SW 1271 (cell line): ENCODE results near the gene E2F8.

Source experiments
- DNase-seq, 2 experiments: peaks; one replicate each; lab custom pipeline; 2025; lab: John Stamatoyannopoulos, UW

The E2F8 gene

DNA sequence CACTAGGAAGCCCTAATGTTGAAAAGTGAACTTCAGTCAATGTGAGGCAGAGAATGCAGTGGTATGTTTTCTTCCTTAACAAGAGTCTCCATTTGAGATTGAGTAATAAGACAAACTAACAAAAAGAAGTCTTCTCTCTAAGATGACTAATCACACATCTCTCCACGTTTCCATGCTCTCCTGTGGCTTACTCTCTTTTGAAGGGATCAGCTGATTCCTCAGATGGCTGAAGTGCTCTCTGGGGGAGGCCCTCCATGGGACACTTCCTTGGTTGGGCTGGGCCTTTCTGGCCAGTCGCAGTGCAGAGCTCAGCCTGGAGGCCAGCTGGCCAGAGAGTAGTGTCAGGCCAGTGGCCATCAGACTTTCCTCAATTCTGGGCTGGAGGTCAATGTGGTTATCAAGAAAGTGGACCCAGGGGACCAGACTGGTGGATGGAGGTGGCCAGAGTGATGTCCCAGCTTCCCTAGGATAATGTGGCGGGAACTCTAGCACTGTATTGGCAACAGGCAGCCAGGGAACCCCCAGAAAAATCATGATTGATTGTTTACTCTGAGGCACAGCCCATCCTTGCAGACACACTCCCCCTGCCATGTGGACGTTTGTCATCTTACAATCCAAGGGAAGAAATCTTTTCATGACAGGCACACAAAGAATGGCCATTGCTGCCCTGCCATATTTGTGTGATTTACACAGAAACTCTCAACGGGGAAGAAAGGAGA lies 53.5 kb downstream of the E2F8 start:
- no peak for DNase-seq

DNA sequence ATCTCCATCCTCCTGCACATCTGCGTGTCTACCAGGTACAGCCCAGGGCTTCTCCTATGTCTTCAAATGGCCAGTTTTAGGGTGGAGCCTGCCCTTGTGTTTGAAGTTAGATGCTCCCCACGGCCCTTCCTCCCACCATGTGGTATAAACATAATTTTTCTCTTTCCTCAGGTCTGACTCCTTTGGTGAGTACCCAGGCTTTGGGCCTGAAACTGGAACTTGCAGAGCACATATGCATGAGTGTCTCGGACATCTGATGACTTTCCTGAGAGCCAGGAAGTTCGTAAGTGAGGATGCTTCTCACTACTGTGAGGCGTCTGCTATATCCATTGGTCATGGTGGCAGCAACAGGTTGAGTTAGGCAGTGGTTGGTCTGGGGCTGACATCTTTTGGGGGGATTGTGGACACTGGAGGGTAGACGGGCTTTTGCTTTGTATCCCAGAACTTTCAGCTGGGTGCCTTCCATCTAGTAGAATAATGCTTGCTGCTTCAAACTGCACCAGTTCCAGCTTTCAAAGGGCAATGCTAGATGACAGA lies 55.2 kb downstream of the E2F8 start:
- DNase-seq, result no peak

DNA sequence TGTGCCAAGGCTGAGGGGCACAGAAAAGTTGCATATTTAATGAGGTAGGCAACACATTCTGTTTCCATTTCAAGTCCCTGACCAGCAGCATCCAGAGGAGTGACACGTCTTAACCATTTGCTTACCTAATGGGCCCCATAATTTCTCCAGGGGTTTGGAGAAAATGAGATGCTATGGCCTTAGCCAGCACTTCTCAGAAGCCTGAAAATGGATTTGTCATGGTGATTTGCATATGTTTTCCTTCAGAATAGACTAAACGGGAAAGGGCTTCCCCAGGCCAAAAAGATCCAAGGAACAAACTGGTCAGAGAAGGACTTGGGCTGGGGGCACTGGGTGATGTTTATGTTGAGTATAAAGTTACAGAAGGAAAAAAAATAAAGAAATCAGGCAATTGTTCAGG lies 55.7 kb downstream of the E2F8 start:
- no peak for DNase-seq

DNA sequence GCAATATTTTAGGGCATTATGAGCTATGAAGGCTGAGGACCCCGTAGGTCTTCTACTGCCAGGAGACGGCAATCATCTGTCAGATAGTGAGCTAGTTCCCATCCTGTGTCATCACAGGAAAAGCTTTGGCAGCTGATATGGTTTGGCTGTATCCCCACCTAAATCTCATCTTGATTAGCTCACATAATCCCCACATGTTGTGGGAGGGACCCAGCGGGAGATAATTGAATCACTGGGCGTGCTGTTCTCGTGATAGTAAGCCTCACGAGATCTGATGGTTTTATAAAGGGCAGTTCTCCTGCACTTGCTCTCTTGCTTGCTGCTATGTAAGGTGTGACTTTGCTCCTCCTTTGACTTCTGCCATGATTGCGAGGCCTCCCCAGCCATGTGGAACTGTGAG lies 57.1 kb downstream of the E2F8 start:
- no peak for DNase-seq

DNA sequence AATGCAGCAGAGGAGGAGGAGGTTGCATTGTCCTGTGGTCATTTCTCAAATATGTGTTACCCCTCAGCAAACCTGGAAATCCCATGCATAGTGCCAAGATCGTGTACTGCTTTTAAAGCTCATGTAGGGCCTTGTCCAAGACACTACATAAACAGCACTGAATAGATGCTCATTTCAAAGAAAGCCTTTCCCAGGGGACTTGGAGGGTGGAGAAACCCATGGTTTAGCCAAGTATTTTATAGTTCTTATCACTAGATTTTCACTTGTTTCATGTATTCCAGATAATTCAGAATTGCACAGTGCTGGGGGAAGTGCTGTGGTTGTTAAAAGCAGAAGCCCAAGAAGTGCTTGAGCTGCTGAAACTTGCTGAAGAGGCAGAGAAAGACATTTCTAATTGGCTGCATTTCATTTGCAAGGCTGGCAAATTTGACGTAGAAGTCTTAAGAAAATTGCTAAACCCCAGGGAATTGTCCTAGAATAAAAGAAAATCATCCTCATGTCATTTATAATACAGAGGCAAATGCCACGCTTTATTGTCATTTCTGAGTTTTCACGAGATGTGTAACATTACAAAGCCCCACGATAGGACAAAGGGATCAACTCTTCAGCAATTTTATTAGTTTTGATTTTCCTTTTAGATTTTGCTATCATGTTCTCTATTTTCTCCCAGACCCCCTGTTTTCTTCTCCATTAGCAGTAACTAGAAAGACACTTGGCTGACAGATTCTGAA lies 59.0 kb downstream of the E2F8 start:
- no peak for DNase-seq

DNA sequence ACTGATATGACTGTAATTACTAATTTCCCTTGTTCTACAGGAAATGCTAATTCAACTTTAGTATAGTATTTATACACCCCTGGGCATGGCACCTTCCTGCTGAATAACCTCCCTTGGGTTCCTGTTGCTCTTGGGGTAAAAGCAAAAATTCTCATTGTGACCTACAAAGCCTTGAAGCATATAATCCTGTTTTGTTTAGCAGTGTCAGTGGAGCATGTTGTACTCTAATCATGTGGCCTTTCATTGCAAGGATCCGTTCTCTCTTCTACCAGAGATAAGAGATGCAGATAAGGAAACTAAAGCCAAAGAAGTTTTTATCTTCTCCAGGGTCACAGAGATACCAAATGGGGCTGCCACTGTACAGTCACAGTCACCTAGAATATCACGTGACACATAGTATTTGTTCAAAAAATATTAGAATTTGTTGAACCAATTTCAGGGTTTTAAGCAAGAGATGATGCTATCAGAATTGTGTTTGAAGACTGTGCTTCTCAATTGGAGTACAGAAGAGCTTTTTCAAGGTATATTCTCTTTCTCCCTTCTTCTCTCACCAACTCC lies 64.0 kb downstream of the E2F8 start:
- DNase-seq, result no peak
